GM19240 (cell line): ENCODE measurements around the gene SARM1.

Experiments used
- DNase-seq: peaks from one replicate; pipeline ENCODE4 v3.0.0; 2011; ENCODE audit warnings: low spot score; ENCODE audit not compliant: insufficient read length

SARM1 gene

GRCh38 chr17:28341516-28341915 is 30.0 kb upstream of the SARM1 start:
- DNase-seq = no peak

- DNase-seq = no peak
Measured at GRCh38 chr17:28342313-28342712, 29.2 kb upstream of the SARM1 start.

- no peak for DNase-seq
Measured at GRCh38 chr17:28343491-28343932, 28.0 kb upstream of the SARM1 start.

- no peak for DNase-seq
Measured at GRCh38 chr17:28344011-28344410, 27.5 kb upstream of the SARM1 start.

GRCh38 chr17:28344435-28344901 is 27.0 kb upstream of the SARM1 start:
- no peak for DNase-seq

- no peak for DNase-seq
Measured at GRCh38 chr17:28345419-28346198, 25.9 kb upstream of the SARM1 start.

GRCh38 chr17:28346199-28346580 is 25.3 kb upstream of the SARM1 start:
- no peak for DNase-seq

GRCh38 chr17:28346746-28347246 is 24.7 kb upstream of the SARM1 start:
- DNase-seq = no peak

GRCh38 chr17:28347261-28347891 is 24.1 kb upstream of the SARM1 start:
- no peak for DNase-seq

- DNase-seq = no peak
Measured at GRCh38 chr17:28348979-28349378, 22.5 kb upstream of the SARM1 start.

GRCh38 chr17:28350271-28350670 is 21.2 kb upstream of the SARM1 start:
- no peak for DNase-seq

GRCh38 chr17:28357061-28357900 is 14.2 kb upstream of the SARM1 start, which contains the start of gene POLDIP2:
Gene POLDIP2 (minus strand): TSS chr17:28357527. CDS start chr17:28357448, 79 bp downstream.
- DNase-seq = peak; percentile 96

GRCh38 chr17:28357901-28358197 is 13.6 kb upstream of the SARM1 start:
- no peak for DNase-seq

GRCh38 chr17:28363186-28363585 is 8.3 kb upstream of the SARM1 start:
- DNase-seq = no peak

GRCh38 chr17:28363776-28364650 is 7.5 kb upstream of the SARM1 start:
- no peak for DNase-seq

- DNase-seq = no peak
Measured at GRCh38 chr17:28364665-28365363, 6.7 kb upstream of the SARM1 start, which contains the start of gene SEBOX. Gene SEBOX (minus strand): TSS chr17:28365199. CDS start chr17:28365151, 48 bp downstream.

- DNase-seq = no peak
Measured at GRCh38 chr17:28365487-28365886, 6.0 kb upstream of the SARM1 start.

- DNase-seq = no peak
Measured at GRCh38 chr17:28366605-28367004, 4.9 kb upstream of the SARM1 start.

- no peak for DNase-seq
Measured at GRCh38 chr17:28367641-28368305, 3.7 kb upstream of the SARM1 start.
